Pulmonary artery endothelial cell (primary cell): ENCODE measurements around the gene SMOC1. TPM values are rescaled to one million over a fixed set of nuclear protein-coding genes. Genes with fewer than 3 reads are reported as not detected.

ENCODE experiments used
- DNase-seq: peaks from one replicate; pipeline ENCODE4 v3.0.0-alpha.2; 2011; ENCODE audit warnings: low read depth, low spot score
- total RNA-seq: library from RNA; depleted of rRNA; stranded (reverse); fragments of >200 nt; gene quantifications from 2 replicates; pipeline ENCODE4 v1.2.3, GENCODE V29; 2014

SMOC1 gene
- total RNA-seq, 1 donor from 2014 or later: 0.26 TPM

GRCh38 chr14:70033561-70033960 lies 154.3 kb downstream of the SMOC1 start:
- DNase-seq: no peak

- no peak for DNase-seq
These were observed 155.0 kb downstream of the SMOC1 start for GRCh38 chr14:70034257-70034656.

GRCh38 chr14:70036665-70037064 lies 157.4 kb downstream of the SMOC1 start:
- no peak for DNase-seq

GRCh38 chr14:70043001-70043400 lies 163.8 kb downstream of the SMOC1 start:
- no peak for DNase-seq

GRCh38 chr14:70045310-70045709 lies 166.1 kb downstream of the SMOC1 start:
- DNase-seq: no peak

- peak; percentile 15 for DNase-seq
These were observed 166.8 kb downstream of the SMOC1 start for GRCh38 chr14:70045844-70046535.

GRCh38 chr14:70047598-70048312 lies 168.5 kb downstream of the SMOC1 start:
- DNase-seq: no peak

- no peak for DNase-seq
These were observed 169.1 kb downstream of the SMOC1 start for GRCh38 chr14:70048313-70048654.

- no peak for DNase-seq
These were observed 170.4 kb downstream of the SMOC1 start for GRCh38 chr14:70049605-70050004.

- DNase-seq: no peak
These were observed 170.9 kb downstream of the SMOC1 start for GRCh38 chr14:70050136-70050535.

- DNase-seq: no peak
These were observed 173.8 kb downstream of the SMOC1 start for GRCh38 chr14:70052990-70053389.

GRCh38 chr14:70057519-70058136 lies 178.4 kb downstream of the SMOC1 start:
- no peak for DNase-seq

GRCh38 chr14:70059545-70059944 lies 180.3 kb downstream of the SMOC1 start:
- no peak for DNase-seq

GRCh38 chr14:70061108-70061507 lies 181.9 kb downstream of the SMOC1 start:
- no peak for DNase-seq

GRCh38 chr14:70064136-70064865 lies 185.1 kb downstream of the SMOC1 start:
- no peak for DNase-seq

- no peak for DNase-seq
These were observed 188.6 kb downstream of the SMOC1 start for GRCh38 chr14:70067810-70068209.

- no peak for DNase-seq
These were observed 190.0 kb downstream of the SMOC1 start for GRCh38 chr14:70069186-70069585.

- peak; percentile 8 for DNase-seq
These were observed 194.8 kb downstream of the SMOC1 start for GRCh38 chr14:70073924-70074566.

- DNase-seq: no peak
These were observed 197.8 kb downstream of the SMOC1 start for GRCh38 chr14:70077005-70077404.

- no peak for DNase-seq
These were observed 198.5 kb downstream of the SMOC1 start for GRCh38 chr14:70077720-70078119.

GRCh38 chr14:70078329-70078728 lies 199.1 kb downstream of the SMOC1 start:
- DNase-seq: no peak

GRCh38 chr14:70080076-70080475 lies 200.9 kb downstream of the SMOC1 start:
- DNase-seq: no peak
